MM.1S (cell line): ENCODE results near the gene TFEB.

Experiments
- DNase-seq: peaks from one replicate; pipeline ENCODE4 v3.0.0-alpha.2; 2015
- H2AFZ ChIP-seq: fragments of 300-600 bp; sonication (generic); 2 replicates; pipeline ENCODE4 v1.6.0; 2016; ENCODE audit warnings: antibody characterized with exemption, low read length
- H3F3A ChIP-seq: fragments of 300-600 bp; sonication (generic); 2 replicates; pipeline ENCODE4 v1.6.1; 2016; ENCODE audit warnings: mild to moderate bottlenecking, antibody characterized with exemption, low read length, moderate library complexity, mixed read lengths; ENCODE audit not compliant: insufficient read depth
- H3K27ac ChIP-seq: fragments of 300-600 bp; sonication (generic); 2 replicates; pipeline ENCODE4 v1.5.1; 2016; ENCODE audit warnings: mild to moderate bottlenecking, low read length
- H3K27me3 ChIP-seq: fragments of 300-600 bp; sonication (generic); replicated peaks from 2 replicates; pipeline ENCODE4 v1.6.0; 2016; ENCODE audit warnings: low read length; ENCODE audit not compliant: insufficient read depth
- H3K36me3 ChIP-seq: fragments of 300-600 bp; sonication (generic); replicated peaks from 2 replicates; pipeline ENCODE4 v1.6.1; 2016; ENCODE audit warnings: mild to moderate bottlenecking, low read length, mixed read lengths; ENCODE audit not compliant: insufficient read depth
- H3K4me1 ChIP-seq: fragments of 300-600 bp; sonication (generic); 2 replicates; pipeline ENCODE4 v1.6.1; 2016; ENCODE audit warnings: low read length, mixed read lengths
- H3K4me2 ChIP-seq: fragments of 300-600 bp; sonication (generic); 2 replicates; pipeline ENCODE4 v1.6.0; 2016; ENCODE audit warnings: low read depth, low read length
- H3K4me3 ChIP-seq: fragments of 300-600 bp; sonication (generic); 2 replicates; pipeline ENCODE4 v1.5.1; 2016; ENCODE audit warnings: low read length, mixed read lengths
- H3K79me2 ChIP-seq: fragments of 300-600 bp; sonication (generic); 2 replicates; pipeline ENCODE4 v1.6.1; 2016; ENCODE audit warnings: mixed run types, low read length, mixed read lengths
- H3K9ac ChIP-seq: fragments of 300-600 bp; sonication (generic); 2 replicates; pipeline ENCODE4 v1.6.1; 2016; ENCODE audit warnings: low read length, mixed read lengths
- H3K9me2 ChIP-seq: fragments of 300-600 bp; sonication (generic); replicated peaks from 2 replicates; pipeline ENCODE4 v1.6.1; 2016; ENCODE audit warnings: mild to moderate bottlenecking, low read length, mixed read lengths; ENCODE audit not compliant: insufficient read depth
- H3K9me3 ChIP-seq: fragments of 300-600 bp; sonication (generic); replicated peaks from 2 replicates; pipeline ENCODE4 v1.6.1; 2016; ENCODE audit warnings: mild to moderate bottlenecking, low read length, mixed read lengths; ENCODE audit not compliant: insufficient read depth
- H4K20me1 ChIP-seq: fragments of 300-600 bp; sonication (generic); 2 replicates; pipeline ENCODE4 v1.6.1; 2016; ENCODE audit warnings: mild to moderate bottlenecking, low read length, moderate library complexity, mixed read lengths; ENCODE audit not compliant: insufficient read depth
- CTCF ChIP-seq: fragments of 300-600 bp; sonication (generic); IDR thresholded peaks from 2 replicates; pipeline ENCODE4 v1.5.1; 2016; ENCODE audit warnings: antibody characterized with exemption, low read length, mixed read lengths
- EZH2 ChIP-seq: fragments of 300-600 bp; sonication (generic); optimal IDR thresholded peaks from 2 replicates; pipeline ENCODE3; 2017; ENCODE audit warnings: low read depth, mild to moderate bottlenecking, antibody characterized with exemption, low read length, mixed read lengths
- EZH2phosphoT487 ChIP-seq: fragments of 300-600 bp; sonication (generic); IDR thresholded peaks from 2 replicates; pipeline ENCODE4 v1.6.1; 2018; ENCODE audit warnings: antibody characterized with exemption, low read length

The TFEB gene

DNA sequence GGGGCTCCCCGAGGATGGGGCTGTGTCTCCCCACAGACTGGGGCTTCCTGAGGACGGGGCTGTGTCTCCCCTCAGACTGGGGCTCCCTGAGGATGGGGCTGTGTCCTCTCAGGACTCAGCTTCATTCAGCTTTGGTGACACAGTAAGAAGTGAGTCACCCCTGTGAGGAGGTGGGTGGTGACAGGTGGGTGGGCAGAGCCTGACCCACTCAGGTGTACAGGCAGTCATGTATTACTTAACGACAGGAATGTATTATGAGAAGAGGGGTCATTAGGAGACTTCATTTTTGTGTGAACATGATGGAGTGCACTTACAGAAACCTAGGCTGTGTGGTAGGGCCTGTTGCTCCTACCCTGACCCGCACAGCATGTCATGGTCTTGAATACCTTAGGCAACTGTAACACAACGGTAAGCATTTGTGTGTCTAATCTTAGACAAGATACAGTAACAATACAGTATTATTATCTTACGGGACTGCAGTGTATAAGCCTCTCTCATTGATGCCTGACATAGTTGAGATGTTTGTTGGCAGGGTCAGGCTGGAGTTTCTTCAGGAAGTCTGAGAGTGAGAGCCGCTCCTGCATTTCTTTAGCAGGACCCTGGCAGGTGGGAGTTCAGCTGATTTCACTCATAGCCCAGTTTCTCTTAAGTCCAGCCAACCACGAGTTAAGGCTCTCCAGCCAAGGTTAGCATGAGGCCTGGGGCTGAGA lies 22.7 kb upstream of the TFEB start:
- H3K9me2 ChIP-seq, result no peaks in the 10 kb centered on the region
- H3K9me3 ChIP-seq, result no peaks in the 10 kb centered on the region
- H3K4me1 ChIP-seq, result no peaks in the 10 kb centered on the region
- no peaks in the 10 kb centered on the region for H3K36me3 ChIP-seq
- H3K79me2 ChIP-seq, result no peaks in the 10 kb centered on the region
- 0 out of 2 replicates have a peak, but pooled peaks cover 3% of the 10 kb centered on the region for H3K27me3 ChIP-seq
- no peak overlapping the region for H3K27ac ChIP-seq
- no peak overlapping the region for H3K9ac ChIP-seq
- H3K4me2 ChIP-seq, result no peak overlapping the region
- no peaks in the 10 kb centered on the region for H4K20me1 ChIP-seq
- no peaks in the 10 kb centered on the region for H3F3A ChIP-seq
- TF ChIP-seq CTCF, result no peak
- no peak for TF ChIP-seq EZH2phosphoT487
- no peak for TF ChIP-seq EZH2
- no peak overlapping the region for H2AFZ ChIP-seq
- no peak overlapping the region for H3K4me3 ChIP-seq
- no peak for DNase-seq

GRCh38 chr6:41757271-41757670 lies 21.9 kb upstream of the TFEB start:
- Histone ChIP-seq H3K36me3 (no peaks in the 10 kb centered on the region), H3K9me3 (no peaks in the 10 kb centered on the region), H3K27me3 (0 out of 2 replicates have a peak, but pooled peaks cover 3% of the 10 kb centered on the region), H3K9ac (no peak overlapping the region), H3K4me1 (no peaks in the 10 kb centered on the region), H3K9me2 (no peaks in the 10 kb centered on the region), H3K79me2 (no peaks in the 10 kb centered on the region), H2AFZ (no peak overlapping the region), H4K20me1 (no peaks in the 10 kb centered on the region), H3K4me3 (no peak overlapping the region), H3K4me2 (no peak overlapping the region), H3K27ac (no peak overlapping the region), H3F3A (no peaks in the 10 kb centered on the region)
- no peak for TF ChIP-seq EZH2
- DNase-seq, result no peak

DNA sequence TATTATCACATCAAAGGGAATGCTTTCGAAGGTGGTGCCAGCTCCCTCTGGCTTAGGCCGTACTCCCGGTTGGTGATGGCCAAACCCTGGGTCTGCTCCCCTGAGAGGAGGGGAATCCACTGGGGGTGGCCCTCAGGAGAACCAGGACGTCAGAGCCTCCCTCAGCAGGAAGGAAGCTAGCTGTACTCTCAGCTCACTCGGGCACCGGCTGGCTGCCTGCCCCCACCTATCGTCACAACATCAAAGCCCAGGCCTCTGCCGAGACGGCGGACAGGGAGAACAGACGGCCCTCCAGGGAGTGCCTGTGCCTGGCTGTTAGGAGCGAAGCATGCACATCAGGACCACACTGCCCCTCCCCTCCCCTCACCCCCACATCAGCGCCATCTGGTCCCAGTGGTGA lies 20.9 kb upstream of the TFEB start:
- no peaks in the 10 kb centered on the region for H3K4me1 ChIP-seq
- H4K20me1 ChIP-seq, result no peaks in the 10 kb centered on the region
- TF ChIP-seq EZH2phosphoT487 (no peak), CTCF (no peak), EZH2 (no peak)
- H3K27me3 ChIP-seq, result 0 out of 2 replicates have a peak, but pooled peaks cover under 1% of the 10 kb centered on the region
- H2AFZ ChIP-seq, result no peak overlapping the region
- no peaks in the 10 kb centered on the region for H3K79me2 ChIP-seq
- no peak for DNase-seq
- H3K36me3 ChIP-seq, result no peaks in the 10 kb centered on the region
- H3K9ac ChIP-seq, result no peak overlapping the region
- H3K4me3 ChIP-seq, result no peak overlapping the region
- no peaks in the 10 kb centered on the region for H3K9me3 ChIP-seq
- H3K27ac ChIP-seq, result no peak overlapping the region
- no peaks in the 10 kb centered on the region for H3K9me2 ChIP-seq
- H3K4me2 ChIP-seq, result no peak overlapping the region
- H3F3A ChIP-seq, result no peaks in the 10 kb centered on the region

DNA sequence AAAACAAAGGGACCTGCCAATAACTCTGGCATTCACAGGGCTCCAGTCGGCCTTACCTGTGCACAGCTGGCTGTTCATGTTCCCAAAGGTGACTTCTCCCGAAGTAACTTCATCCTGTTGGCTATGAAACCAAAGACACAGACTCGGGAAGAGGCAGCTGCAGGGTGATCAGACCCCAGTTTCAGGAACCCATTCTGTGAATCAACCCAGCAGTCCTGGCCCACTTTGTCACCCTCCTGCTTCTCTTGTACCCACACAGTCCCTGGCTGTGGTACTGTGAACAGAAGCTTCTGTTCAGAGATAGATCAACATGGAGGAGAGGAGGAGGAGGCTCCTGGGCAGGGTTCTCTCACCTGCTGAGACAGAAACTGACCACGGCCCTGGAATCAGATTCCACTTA lies 20.5 kb upstream of the TFEB start:
- Histone ChIP-seq H3K27ac (no peak overlapping the region), H3K9ac (no peak overlapping the region), H3F3A (no peaks in the 10 kb centered on the region), H2AFZ (no peak overlapping the region), H4K20me1 (no peaks in the 10 kb centered on the region), H3K79me2 (no peaks in the 10 kb centered on the region), H3K4me2 (no peak overlapping the region), H3K36me3 (no peaks in the 10 kb centered on the region), H3K9me3 (no peaks in the 10 kb centered on the region), H3K4me3 (no peak overlapping the region), H3K4me1 (no peaks in the 10 kb centered on the region), H3K27me3 (no peaks in the 10 kb centered on the region), H3K9me2 (no peaks in the 10 kb centered on the region)
- TF ChIP-seq CTCF (no peak), EZH2 (no peak), EZH2phosphoT487 (no peak)
- no peak for DNase-seq
